BLaER1 treated with 17β-estradiol and CSF1 and Interleukin-3, amounts not matched to agents 10 nM and 100 nM (cell line): ENCODE data around the gene ZNF106.

ENCODE experiments used
- H3K27ac ChIP-seq, 11 experiments: shearing (Covaris generic); formaldehyde crosslinking; 2 replicates each; pipeline ENCODE4 v1.8.1; 2022
- H3K27me3 ChIP-seq, 11 experiments: shearing (Covaris generic); formaldehyde crosslinking; 2 replicates each; pipeline ENCODE4 v1.8.1; 2022
- H3K36me3 ChIP-seq, 11 experiments: shearing (Covaris generic); formaldehyde crosslinking; 2 replicates each; pipeline ENCODE4 v1.8.1; 2022
- H3K4me1 ChIP-seq, 10 experiments: shearing (Covaris generic); formaldehyde crosslinking; 2 replicates each; pipeline ENCODE4 v1.8.1; 2022
- H3K4me2 ChIP-seq, 11 experiments: shearing (Covaris generic); formaldehyde crosslinking; 2 replicates each; pipeline ENCODE4 v1.8.1; 2022
- H3K4me3 ChIP-seq, 10 experiments: shearing (Covaris generic); formaldehyde crosslinking; 2 replicates each; pipeline ENCODE4 v1.8.1; 2022
- H3K9ac ChIP-seq, 11 experiments: shearing (Covaris generic); formaldehyde crosslinking; 2 replicates each; pipeline ENCODE4 v1.8.1; 2022
- H3K9me3 ChIP-seq, 11 experiments: shearing (Covaris generic); formaldehyde crosslinking; replicated peaks in 1 of 11; 2 replicates each; pipeline ENCODE4 v1.8.1; 2022
- H4K20me1 ChIP-seq, 11 experiments: shearing (Covaris generic); formaldehyde crosslinking; 2 replicates each; pipeline ENCODE4 v1.8.1; 2022
- Cebpa-rat ChIP-seq, 11 experiments: shearing (Covaris generic); IDR thresholded peaks; 2 replicates each; pipeline ENCODE4 v1.8.1; 2022

The ZNF106 gene

DNA sequence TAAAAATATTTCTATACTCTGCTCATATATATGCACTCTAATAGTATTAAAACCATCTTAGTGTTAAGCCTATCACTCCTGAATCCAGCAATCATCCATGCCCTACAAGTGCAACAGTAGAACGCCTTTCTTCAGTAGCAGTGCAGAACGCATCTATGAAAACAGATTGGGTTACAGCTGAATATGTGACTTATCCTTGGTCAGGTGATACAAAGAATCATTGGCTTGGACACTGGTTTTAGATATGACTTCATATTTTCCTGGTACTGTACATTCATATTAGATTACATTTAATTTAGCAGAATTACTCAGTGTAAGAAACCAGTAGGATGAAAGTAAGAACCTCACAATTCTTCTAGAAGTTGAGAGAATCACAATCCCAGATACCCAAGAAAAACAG is 43.3 kb downstream of the ZNF106 start:
- no peak overlapping the region for H3K9ac ChIP-seq
- no peak overlapping the region for H3K4me2 ChIP-seq
- H3K4me3 ChIP-seq = no peak overlapping the region
- TF ChIP-seq Cebpa-rat (IDR thresholded peaks at IDR 0.05) = no peak
- H3K9me3 ChIP-seq = no peaks in the 10 kb centered on the region
- H3K36me3 ChIP-seq = peaks cover 97 to 100% (median 100%) of the 10 kb centered on the region in 11 experiments
- H3K4me1 ChIP-seq = no peaks in the 10 kb centered on the region
- H3K27me3 ChIP-seq = no peaks in the 10 kb centered on the region
- H3K27ac ChIP-seq = no peak overlapping the region
- H4K20me1 ChIP-seq = peaks cover 0 to 86% (median 16%) of the 10 kb centered on the region in 11 experiments; a peak in 14 of 22 replicates

DNA sequence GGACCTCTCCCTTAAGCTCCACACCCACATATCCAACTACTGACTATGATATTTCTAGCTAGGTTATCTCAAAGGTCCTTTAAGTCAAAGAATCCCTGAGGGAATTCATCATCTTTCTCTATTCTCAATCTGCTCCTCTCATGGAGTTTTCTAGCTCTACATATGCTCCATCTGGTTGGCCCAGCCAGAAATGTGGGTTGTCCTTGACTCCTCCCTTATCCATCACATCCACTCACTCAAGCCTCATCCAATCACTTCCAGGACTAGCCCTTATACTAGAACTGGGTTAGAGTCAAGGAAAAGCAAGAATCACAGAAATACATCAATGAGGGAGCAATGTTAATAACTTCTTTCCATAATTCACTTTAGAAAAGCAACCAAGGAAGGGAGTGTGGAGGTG is 45.4 kb downstream of the ZNF106 start:
- Histone ChIP-seq H3K36me3 (peaks cover 95 to 99% (median 96%) of the 10 kb centered on the region in 11 experiments), H3K4me1 (no peaks in the 10 kb centered on the region), H3K9ac (no peak overlapping the region), H4K20me1 (peaks cover 0 to 87% (median 16%) of the 10 kb centered on the region in 11 experiments; a peak in 14 of 22 replicates), H3K4me2 (no peak overlapping the region), H3K4me3 (no peak overlapping the region), H3K9me3 (no peaks in the 10 kb centered on the region), H3K27me3 (no peaks in the 10 kb centered on the region), H3K27ac (no peak overlapping the region)
- TF ChIP-seq Cebpa-rat (IDR thresholded peaks at IDR 0.05) = no peak

DNA sequence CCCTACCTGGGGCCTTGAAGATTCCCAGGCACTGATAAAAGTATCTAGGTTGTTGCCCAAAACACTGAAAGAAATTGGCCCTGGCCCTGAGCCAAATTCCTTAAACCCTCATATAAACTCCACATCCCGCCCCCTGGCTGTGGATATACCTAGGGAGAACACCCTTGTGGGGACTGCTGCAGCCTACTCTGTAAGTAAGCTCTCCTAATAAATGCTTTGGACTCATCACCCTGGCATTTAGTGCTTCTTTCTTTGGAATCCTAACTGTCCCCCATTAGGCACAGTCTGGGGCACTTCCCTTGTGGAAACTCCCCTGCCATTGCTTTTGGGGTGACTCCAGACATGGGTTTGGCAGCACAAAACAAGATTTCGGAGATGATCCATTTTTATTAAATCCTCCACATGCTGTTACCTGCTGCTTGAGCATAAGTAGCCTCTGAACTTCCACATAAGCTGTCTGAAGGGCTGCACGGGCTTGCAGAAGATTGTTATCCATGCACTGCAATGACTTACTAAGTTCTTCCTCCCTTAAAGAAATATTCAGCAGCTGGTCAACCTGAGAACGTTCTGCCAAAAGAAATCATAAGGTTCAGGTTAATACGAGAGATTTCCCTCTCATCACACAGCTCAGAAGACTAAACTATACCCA is 46.4 kb downstream of the ZNF106 start:
- no peaks in the 10 kb centered on the region for H3K4me1 ChIP-seq
- H3K27ac ChIP-seq = no peak overlapping the region
- H3K9me3 ChIP-seq = no peaks in the 10 kb centered on the region
- H3K4me2 ChIP-seq = no peak overlapping the region
- H3K27me3 ChIP-seq = no peaks in the 10 kb centered on the region
- peaks cover 0 to 79% (median 15%) of the 10 kb centered on the region in 11 experiments; a peak in 14 of 22 replicates for H4K20me1 ChIP-seq
- H3K4me3 ChIP-seq = no peak overlapping the region
- no peak for TF ChIP-seq Cebpa-rat (IDR thresholded peaks at IDR 0.05)
- peaks cover 89 to 98% (median 92%) of the 10 kb centered on the region in 11 experiments for H3K36me3 ChIP-seq
- H3K9ac ChIP-seq = no peak overlapping the region

DNA sequence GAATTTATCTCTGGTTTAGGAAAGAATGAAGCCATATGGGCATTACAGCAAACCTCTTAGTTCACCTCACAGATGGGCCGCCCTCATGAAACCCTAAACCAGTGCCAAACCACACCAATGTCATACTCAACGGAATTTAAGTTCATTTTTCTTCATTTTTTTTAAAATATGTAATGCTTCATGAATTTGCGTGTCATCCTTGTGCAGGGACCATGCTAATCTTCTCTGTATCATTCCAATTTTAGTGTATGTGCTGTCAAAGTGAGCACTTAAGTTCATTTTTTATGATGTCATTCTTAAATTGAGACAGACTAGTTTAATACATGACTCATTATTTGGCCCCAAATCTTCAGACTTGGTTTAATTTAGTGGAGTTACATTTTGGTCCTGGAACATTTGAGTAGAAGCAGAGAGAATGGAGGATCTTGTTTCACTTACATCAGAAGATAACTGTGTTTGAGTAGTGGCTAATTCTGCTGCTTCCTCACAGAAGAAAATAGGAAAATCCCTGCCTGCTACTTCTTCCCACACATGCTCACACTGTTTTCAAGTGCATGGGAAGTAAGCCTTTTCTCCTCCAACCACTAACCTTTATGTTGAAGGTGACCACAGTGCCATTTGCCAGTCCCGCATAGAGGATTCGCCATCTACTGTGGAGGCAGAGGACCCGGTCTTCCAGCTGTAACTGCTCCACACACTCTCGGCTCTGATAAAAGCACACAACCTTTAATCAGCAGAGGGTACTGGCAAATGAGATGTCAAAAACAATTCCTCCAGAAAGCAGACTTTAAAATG is 63.3 kb downstream of the ZNF106 start:
- H3K4me2 ChIP-seq = no peak overlapping the region
- peaks cover 99 to 100% (median 100%) of the 10 kb centered on the region in 11 experiments for H3K36me3 ChIP-seq

DNA sequence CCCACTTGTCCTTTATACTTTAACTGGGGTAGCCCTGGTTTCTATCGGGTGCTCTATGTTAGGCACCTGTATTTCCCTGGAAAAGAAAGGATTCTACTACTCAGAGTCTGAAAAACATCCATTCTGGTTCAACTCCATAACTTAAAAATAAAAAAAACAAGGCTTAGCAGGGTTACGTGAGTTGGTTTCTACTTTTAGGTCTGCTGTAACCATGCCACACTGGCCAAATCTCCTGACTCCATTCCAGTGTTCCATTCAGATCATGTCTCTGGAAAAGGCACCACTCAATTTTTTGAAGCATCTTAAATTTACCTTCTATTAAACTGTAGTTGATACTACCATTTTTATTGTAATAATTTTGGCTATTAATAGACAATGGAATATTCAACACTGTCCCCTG is 69.6 kb downstream of the ZNF106 start:
- no peaks in the 10 kb centered on the region for H3K27me3 ChIP-seq
- H3K4me3 ChIP-seq = no peak overlapping the region
- H3K4me1 ChIP-seq = no peaks in the 10 kb centered on the region
- H3K9ac ChIP-seq = no peak overlapping the region
- no peak for TF ChIP-seq Cebpa-rat (IDR thresholded peaks at IDR 0.05)
- H3K27ac ChIP-seq = no peak overlapping the region
- no peaks in the 10 kb centered on the region for H3K9me3 ChIP-seq
- no peak overlapping the region for H3K4me2 ChIP-seq
- peaks cover 99 to 100% (median 100%) of the 10 kb centered on the region in 11 experiments for H3K36me3 ChIP-seq
- peaks cover 0 to 7% (median 0%) of the 10 kb centered on the region in 11 experiments; a peak in 2 of 22 replicates for H4K20me1 ChIP-seq

More for the DNA sequence above, 63.3 kb downstream of the ZNF106 start:
- Histone ChIP-seq H3K4me3 (no peak overlapping the region), H3K9ac (no peak overlapping the region), H3K4me1 (no peaks in the 10 kb centered on the region), H3K27ac (no peak overlapping the region), H3K9me3 (no peaks in the 10 kb centered on the region), H3K27me3 (no peaks in the 10 kb centered on the region), H4K20me1 (peaks cover 0 to 11% (median 0%) of the 10 kb centered on the region in 11 experiments; a peak in 2 of 22 replicates)
- no peak for TF ChIP-seq Cebpa-rat (IDR thresholded peaks at IDR 0.05)

DNA sequence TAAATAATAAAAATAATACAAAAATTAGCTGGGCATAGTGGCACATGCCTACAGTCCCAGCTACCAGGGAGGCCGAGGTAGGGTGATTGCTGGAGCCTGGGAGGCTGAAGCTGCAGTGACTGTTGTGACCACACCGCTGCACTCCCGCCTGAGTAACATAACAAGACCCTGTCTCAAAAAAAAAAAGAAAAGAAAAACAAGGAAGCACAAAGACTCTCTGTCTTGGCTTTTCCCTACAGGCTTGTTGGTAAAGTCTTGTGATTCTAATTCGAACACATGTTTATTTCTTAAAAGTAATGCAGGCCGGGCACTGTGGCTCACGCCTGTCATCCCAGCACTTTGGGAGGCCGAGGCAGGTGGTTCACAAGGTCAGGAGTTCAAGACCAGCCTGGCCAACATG is 71.6 kb downstream of the ZNF106 start:
- no peak overlapping the region for H3K4me3 ChIP-seq
- no peaks in the 10 kb centered on the region for H3K27me3 ChIP-seq
- H3K9me3 ChIP-seq = no peaks in the 10 kb centered on the region
- no peaks in the 10 kb centered on the region for H3K4me1 ChIP-seq
- peaks cover 0 to 14% (median 0%) of the 10 kb centered on the region in 11 experiments; a peak in 1 of 22 replicates for H4K20me1 ChIP-seq
- H3K9ac ChIP-seq = no peak overlapping the region
- peaks cover 99 to 100% (median 100%) of the 10 kb centered on the region in 11 experiments for H3K36me3 ChIP-seq
- no peak overlapping the region for H3K4me2 ChIP-seq
- H3K27ac ChIP-seq = no peak overlapping the region
- TF ChIP-seq Cebpa-rat (IDR thresholded peaks at IDR 0.05) = no peak

DNA sequence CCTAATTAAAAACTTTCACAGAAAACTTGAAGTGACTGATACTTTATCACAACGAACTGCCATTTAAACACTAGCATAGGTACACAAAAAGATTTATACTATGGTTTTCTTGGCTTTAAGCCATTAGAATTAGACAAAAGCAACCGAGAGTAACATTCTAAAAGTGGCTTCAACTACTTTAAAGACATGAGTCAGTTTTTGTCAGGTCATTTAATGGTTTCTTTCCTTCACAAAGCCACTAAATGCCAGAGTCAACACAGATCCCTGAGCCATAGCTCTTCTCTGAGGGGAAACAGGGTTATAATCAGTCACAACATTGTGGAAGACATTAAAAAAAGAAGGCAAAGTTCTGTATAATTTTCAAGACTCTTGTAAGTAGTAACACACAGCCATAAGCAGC is 77.0 kb downstream of the ZNF106 start:
- H3K4me2 ChIP-seq = no peak overlapping the region
- H3K4me3 ChIP-seq = no peak overlapping the region
- no peaks in the 10 kb centered on the region for H3K9me3 ChIP-seq
- H4K20me1 ChIP-seq = peaks cover 0 to 23% (median 0%) of the 10 kb centered on the region in 11 experiments; a peak in 3 of 22 replicates
- no peak overlapping the region for H3K9ac ChIP-seq
- H3K4me1 ChIP-seq = 0 out of 20 replicates have a peak, but pooled peaks cover 0 to 4% (median 0%) of the 10 kb centered on the region in 10 experiments
- H3K27me3 ChIP-seq = no peaks in the 10 kb centered on the region
- peaks cover 75 to 92% (median 89%) of the 10 kb centered on the region in 11 experiments for H3K36me3 ChIP-seq
- no peak for TF ChIP-seq Cebpa-rat (IDR thresholded peaks at IDR 0.05)
- no peak overlapping the region for H3K27ac ChIP-seq

DNA sequence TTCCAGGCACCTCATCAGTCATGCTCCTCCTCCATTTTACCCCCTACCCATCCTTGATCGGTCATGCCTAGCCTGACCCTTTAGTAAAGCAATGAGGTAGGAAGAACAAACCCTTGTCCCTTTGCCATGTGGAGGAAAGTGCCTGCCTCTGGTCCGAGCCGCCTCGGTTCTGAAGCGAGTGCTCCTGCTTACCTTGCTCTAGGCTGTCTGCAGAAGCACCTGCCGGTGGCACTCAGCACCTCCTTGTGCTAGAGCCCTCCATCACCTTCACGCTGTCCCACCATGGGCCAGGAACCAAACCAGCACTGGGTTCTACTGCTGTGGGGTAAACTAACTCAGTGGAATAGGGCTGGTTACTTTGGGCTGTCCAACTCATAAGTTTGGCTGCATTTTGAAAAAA is 79.1 kb downstream of the ZNF106 start:
- Histone ChIP-seq H3K9ac (no peak overlapping the region), H3K27ac (no peak overlapping the region), H4K20me1 (peaks cover 0 to 23% (median 0%) of the 10 kb centered on the region in 11 experiments; a peak in 3 of 22 replicates), H3K27me3 (no peaks in the 10 kb centered on the region), H3K9me3 (no peaks in the 10 kb centered on the region), H3K4me2 (no peak overlapping the region), H3K36me3 (peaks cover 56 to 72% (median 68%) of the 10 kb centered on the region in 11 experiments), H3K4me3 (no peak overlapping the region), H3K4me1 (0 out of 20 replicates have a peak, but pooled peaks cover 0 to 4% (median 0%) of the 10 kb centered on the region in 10 experiments)
- TF ChIP-seq Cebpa-rat (IDR thresholded peaks at IDR 0.05) = no peak

DNA sequence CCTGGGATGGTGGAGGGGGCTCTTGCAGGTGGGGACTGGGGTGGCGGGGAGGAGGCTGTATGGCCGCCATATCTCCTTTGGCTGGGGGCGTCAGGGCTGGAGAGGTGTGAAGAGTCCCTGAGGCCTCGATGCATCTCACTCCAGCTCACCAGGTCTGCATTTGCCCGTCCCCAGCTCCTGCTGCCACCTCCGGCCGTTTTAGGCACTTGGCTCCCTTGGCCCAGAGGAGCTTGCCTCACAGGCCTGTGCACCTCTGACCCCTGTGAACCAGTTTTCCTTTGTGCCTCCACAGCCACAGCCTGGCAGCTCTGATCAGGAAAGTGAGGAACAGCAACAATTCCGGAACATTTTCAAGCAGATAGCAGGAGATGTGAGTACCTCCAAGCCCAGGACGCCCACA is 81.9 kb downstream of the ZNF106 start:
- no peak for TF ChIP-seq Cebpa-rat (IDR thresholded peaks at IDR 0.05)
- peaks cover 27 to 50% (median 40%) of the 10 kb centered on the region in 11 experiments for H3K36me3 ChIP-seq
- H3K4me1 ChIP-seq = 0 out of 20 replicates have a peak, but pooled peaks cover 0 to 12% (median 0%) of the 10 kb centered on the region in 10 experiments
- no peak overlapping the region for H3K9ac ChIP-seq
- peaks cover 0 to 15% (median 0%) of the 10 kb centered on the region in 11 experiments; a peak in 3 of 22 replicates for H4K20me1 ChIP-seq
- H3K27me3 ChIP-seq = no peaks in the 10 kb centered on the region
- H3K4me3 ChIP-seq = no peak overlapping the region
- no peak overlapping the region for H3K27ac ChIP-seq
- H3K9me3 ChIP-seq = no peaks in the 10 kb centered on the region
- no peak overlapping the region for H3K4me2 ChIP-seq
